Stomach (tissue), 9 donors: ENCODE data around the gene ZBTB7A. TPM values are rescaled to one million over a fixed set of nuclear protein-coding genes. Genes with fewer than 3 reads are reported as not detected.

Source experiments
- DNase-seq, 2 donors: peaks; one replicate each; pipeline versions ENCODE4 v3.0.0 to v3.0.0-alpha.2; 2013 to 2019
- H3K27ac ChIP-seq, 5 donors: fragments of 200-600 bp in 4 of 5; sonication (generic) in 4 of 5; one replicate each; pipeline ENCODE4 v1.5.1; 2013 to 2019; ENCODE audit warnings: mild to moderate bottlenecking in 1 of 5, moderate library complexity in 1 of 5
- H3K27me3 ChIP-seq, 3 donors: fragments of 200-600 bp; sonication (generic); one replicate each; pipeline ENCODE4 v1.5.1; 2017 to 2019; ENCODE audit warnings: mixed run types in 1 of 3
- H3K36me3 ChIP-seq, 4 donors: fragments of 200-600 bp; sonication (generic); 1 replicate in 3 of 4; 2 replicates in 1 of 4; pipeline ENCODE4 v1.5.1; 2016 to 2019
- H3K4me1 ChIP-seq, 4 donors: fragments of 200-600 bp; sonication (generic); one replicate each; pipeline ENCODE4 v1.5.1; 2016 to 2019
- H3K4me3 ChIP-seq, 4 donors: fragments of 200-600 bp; sonication (generic) in 3 of 4; one replicate each; pipeline ENCODE4 v1.5.1; 2016 to 2019; ENCODE audit warnings: mild to moderate bottlenecking in 1 of 4
- H3K9me3 ChIP-seq, 4 donors: fragments of 200-600 bp; sonication (generic); one replicate each; pipeline ENCODE4 v1.5.1; 2016 to 2019
- EP300 ChIP-seq: sonication (generic); formaldehyde crosslinking; IDR thresholded peaks from one replicate; pipeline ENCODE4 v1.6.1; 2017; ENCODE audit warnings: antibody characterized with exemption
- POLR2A ChIP-seq, 4 donors: fragments of 450-650 bp; IDR thresholded peaks; one replicate each; pipeline ENCODE4 v1.6.1; 2016; ENCODE audit warnings: antibody characterized with exemption in 4 of 4, control low read depth in 2 of 4, mild to moderate bottlenecking in 1 of 4, moderate library complexity in 1 of 4
- POLR2AphosphoS5 ChIP-seq, 3 donors: sonication (generic); formaldehyde crosslinking; IDR thresholded peaks; one replicate each; pipeline ENCODE4 v1.6.1; 2016; ENCODE audit warnings: antibody characterized with exemption in 3 of 3
- WGBS, 5 donors: extraction: QIAGEN DNeasy Blood & Tissue Kit in 3 of 5; methylation state at CpG; one replicate each; pipeline versions ENCODE4 v1.1.5 to v1.1.7; 2013 to 2018; 5-methylcytosine and 5-hydroxymethylcytosine counted together
- intact Hi-C: fragments of 100-400 bp; cut with DNase I; formaldehyde crosslinking; loops from one replicate; pipeline ENCODE4 v1.15.1; 2023; ENCODE audit warnings: low total_unique reads
- polyA plus RNA-seq, 3 donors: library from polyadenylated mRNA; stranded (reverse); fragments of 200-250 nt; gene quantifications; one replicate each; pipeline ENCODE4 v1.2.3, GENCODE V29; 2013
- total RNA-seq, 5 donors: library from RNA; depleted of rRNA; stranded (reverse); fragments of >200 nt; gene quantifications; one replicate each; pipeline versions ENCODE4 v1.1.0 to v1.2.3, GENCODE V29; 2014 to 2016
- TF ChIP-seq, protein P1 (sequence below), 7 experiments: fragments of 450-650 bp in 4 of 7; fragments of 200-600 bp in 3 of 7; sonication (generic) in 3 of 7; IDR thresholded peaks; one replicate each; pipeline ENCODE4 v1.5.1; 2016 to 2019; ENCODE audit warnings: antibody characterized with exemption in 7 of 7, control low read depth in 2 of 7, mild to moderate bottlenecking in 1 of 7
- donor health status: healthy with polysubstance abuse.
- donor health status: Bipolar disorder and iron deficiency.
- donor health status: healthy.

Gene ZBTB7A
- total and polyA plus RNA-seq, 8 donors = 8.0 to 274 (median 35.5) TPM

DNA sequence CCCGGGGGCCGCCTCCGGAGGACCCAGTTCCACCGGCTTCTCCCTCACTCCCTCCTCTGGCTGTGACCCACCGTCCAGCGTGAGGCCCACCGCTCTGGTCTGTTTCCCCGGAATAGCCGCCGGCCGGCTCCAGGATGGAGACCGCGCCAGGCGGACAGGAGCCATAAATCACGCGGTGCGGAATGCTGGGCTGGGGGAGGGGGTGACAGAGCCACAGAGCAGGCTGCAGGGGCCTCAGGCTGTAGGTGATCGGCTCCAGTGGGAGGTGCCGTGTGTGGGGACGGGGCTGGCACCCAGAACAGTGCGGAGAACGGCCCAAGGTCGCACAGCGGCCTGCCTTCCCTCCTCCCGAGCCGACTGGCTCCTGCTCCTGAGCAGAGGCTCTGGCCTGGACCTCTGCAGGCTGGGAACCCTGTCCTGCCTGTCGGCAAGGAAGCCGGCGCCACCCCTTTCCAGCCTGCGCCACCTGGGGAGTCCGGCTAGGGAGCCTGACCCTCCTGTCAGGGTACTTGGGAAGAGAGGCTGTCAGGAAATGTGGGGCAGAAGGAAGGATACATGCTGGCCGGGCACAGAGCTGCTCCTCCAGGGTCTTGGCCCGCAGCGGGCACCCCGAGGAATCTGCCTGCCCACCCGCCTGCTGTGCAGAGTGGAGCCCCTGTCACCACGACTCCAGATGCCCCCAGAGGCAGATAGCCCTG, 50.8 kb downstream of the ZBTB7A start:
- WGBS, 5 donors = 62 to 85% (median 79%) methylated on average over 9 to 37 of the region's 37 CpGs
- intact Hi-C loops = no loop called here
- H3K4me3 ChIP-seq = peak overlapping the region in 1 of 4 donors; percentile 7
- peaks cover 57 to 96% (median 75%) of the 10 kb centered on the region in 4 donors for H3K4me1 ChIP-seq
- DNase-seq = peak in 1 of 2 donors; percentile 74
- TF ChIP-seq, protein P1, sequence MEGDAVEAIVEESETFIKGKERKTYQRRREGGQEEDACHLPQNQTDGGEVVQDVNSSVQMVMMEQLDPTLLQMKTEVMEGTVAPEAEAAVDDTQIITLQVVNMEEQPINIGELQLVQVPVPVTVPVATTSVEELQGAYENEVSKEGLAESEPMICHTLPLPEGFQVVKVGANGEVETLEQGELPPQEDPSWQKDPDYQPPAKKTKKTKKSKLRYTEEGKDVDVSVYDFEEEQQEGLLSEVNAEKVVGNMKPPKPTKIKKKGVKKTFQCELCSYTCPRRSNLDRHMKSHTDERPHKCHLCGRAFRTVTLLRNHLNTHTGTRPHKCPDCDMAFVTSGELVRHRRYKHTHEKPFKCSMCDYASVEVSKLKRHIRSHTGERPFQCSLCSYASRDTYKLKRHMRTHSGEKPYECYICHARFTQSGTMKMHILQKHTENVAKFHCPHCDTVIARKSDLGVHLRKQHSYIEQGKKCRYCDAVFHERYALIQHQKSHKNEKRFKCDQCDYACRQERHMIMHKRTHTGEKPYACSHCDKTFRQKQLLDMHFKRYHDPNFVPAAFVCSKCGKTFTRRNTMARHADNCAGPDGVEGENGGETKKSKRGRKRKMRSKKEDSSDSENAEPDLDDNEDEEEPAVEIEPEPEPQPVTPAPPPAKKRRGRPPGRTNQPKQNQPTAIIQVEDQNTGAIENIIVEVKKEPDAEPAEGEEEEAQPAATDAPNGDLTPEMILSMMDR (IDR thresholded peaks at IDR 0.05) = no peak
- TF ChIP-seq POLR2A (IDR thresholded peaks at IDR 0.05) (no peak), POLR2AphosphoS5 (IDR thresholded peaks at IDR 0.05) (no peak), EP300 (no peak)
- no peaks in the 10 kb centered on the region for H3K9me3 ChIP-seq
- no peaks in the 10 kb centered on the region for H3K27me3 ChIP-seq
- peaks cover 27 to 63% (median 60%) of the 10 kb centered on the region in 4 donors for H3K36me3 ChIP-seq
- peak overlapping the region; percentile 12 to 98 (median 55) for H3K27ac ChIP-seq

GRCh38 chr19:4014541-4015491, 51.9 kb downstream of the ZBTB7A start:
- intact Hi-C loops = no loop called here
- Histone ChIP-seq H3K27me3 (no peaks in the 10 kb centered on the region), H3K4me1 (peaks cover 68 to 96% (median 80%) of the 10 kb centered on the region in 4 donors), H3K36me3 (peaks cover 27 to 66% (median 59%) of the 10 kb centered on the region in 4 donors), H3K27ac (peak overlapping the region; percentile 9 to 98 (median 76)), H3K9me3 (no peaks in the 10 kb centered on the region), H3K4me3 (peak overlapping the region in 1 of 4 donors; percentile 7)
- TF ChIP-seq EP300 = no peak
- peak in 1 of 2 donors; percentile 55 for DNase-seq
- WGBS, 5 donors = 58 to 73% (median 65%) methylated on average over 19 to 25 of the region's 25 CpGs

DNA sequence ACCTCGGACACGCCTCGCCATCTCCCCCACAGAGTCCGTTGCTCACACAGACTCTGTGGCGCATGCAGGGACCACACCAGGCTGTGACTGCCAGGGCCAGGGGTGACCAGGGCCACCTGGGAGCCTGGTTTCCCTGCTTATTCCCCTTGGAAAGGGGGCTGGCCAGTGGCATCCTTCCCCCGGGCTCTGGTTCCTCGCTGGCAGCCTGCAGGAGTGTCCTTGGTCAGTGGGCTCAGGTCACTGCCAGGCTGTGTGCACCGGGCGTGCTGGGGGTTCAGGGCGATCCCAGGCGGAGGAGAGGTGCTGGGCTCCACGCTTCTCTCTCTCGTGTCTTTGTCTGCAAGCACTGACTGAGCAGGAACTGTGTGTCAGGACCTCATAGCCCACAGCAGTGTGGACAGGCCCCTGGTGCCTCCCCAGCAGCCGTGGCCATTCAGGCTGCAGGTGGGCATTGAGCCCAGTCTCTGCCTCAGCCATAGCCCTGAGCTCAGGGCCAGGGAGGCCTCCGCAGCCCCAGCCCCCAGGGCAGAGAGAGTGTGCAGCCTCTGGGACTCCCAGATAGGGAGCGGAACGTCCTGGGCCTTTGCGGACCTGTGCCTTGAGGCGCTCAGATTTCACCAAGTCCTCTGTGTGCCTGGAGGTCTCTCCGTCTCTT, 52.7 kb downstream of the ZBTB7A start:
- H3K9me3 ChIP-seq = no peaks in the 10 kb centered on the region
- H3K4me3 ChIP-seq = no peak overlapping the region
- TF ChIP-seq EP300 (no peak), POLR2A (IDR thresholded peaks at IDR 0.05) (no peak), POLR2AphosphoS5 (IDR thresholded peaks at IDR 0.05) (no peak)
- TF ChIP-seq, protein P1 (IDR thresholded peaks at IDR 0.05) = no peak
- peaks cover 69 to 96% (median 81%) of the 10 kb centered on the region in 4 donors for H3K4me1 ChIP-seq
- no peaks in the 10 kb centered on the region for H3K27me3 ChIP-seq
- peaks cover 27 to 66% (median 59%) of the 10 kb centered on the region in 4 donors for H3K36me3 ChIP-seq
- peak overlapping the region in 4 of 5 donors; percentile 76 to 98 (median 81) for H3K27ac ChIP-seq
- WGBS, 5 donors = 83 to 91% (median 89%) methylated on average over 10 to 20 of the region's 20 CpGs
- intact Hi-C loops = no loop called here
- no peak for DNase-seq

- 87 to 94% (median 94%) methylated on average over 20 to 33 of the region's 33 CpGs for WGBS, 5 donors
- H3K27me3 ChIP-seq = no peaks in the 10 kb centered on the region
- peaks cover 27 to 58% (median 53%) of the 10 kb centered on the region in 4 donors for H3K36me3 ChIP-seq
- peaks cover 70 to 96% (median 83%) of the 10 kb centered on the region in 4 donors for H3K4me1 ChIP-seq
- no peaks in the 10 kb centered on the region for H3K9me3 ChIP-seq
- DNase-seq = no peak
- intact Hi-C loops = no loop called here
- H3K27ac ChIP-seq = peak overlapping the region; percentile 76 to 98 (median 77)
- no peak for TF ChIP-seq POLR2AphosphoS5 (IDR thresholded peaks at IDR 0.05)
- no peak for TF ChIP-seq POLR2A (IDR thresholded peaks at IDR 0.05)
- TF ChIP-seq, protein P1 (IDR thresholded peaks at IDR 0.05) = no peak
- TF ChIP-seq EP300 = no peak
- H3K4me3 ChIP-seq = peak overlapping the region in 1 of 4 donors; percentile 11
Observed at GRCh38 chr19:4012975-4013634, 53.6 kb downstream of the ZBTB7A start.
